Ramos (cell line): ENCODE measurements around the gene LYPD6.

Experiments
- in situ Hi-C: fragments of 300-500 bp; cut with MboI; formaldehyde crosslinking; loops from one replicate; pipeline ENCODE4 v1.14.3; 2022; ENCODE audit warnings: low sequenced_read_pairs; ENCODE audit not compliant: unreplicated experiment

The LYPD6 gene

GRCh38 chr2:149446748-149447147 lies 116.4 kb downstream of the LYPD6 start:
- in situ Hi-C loops = no loop called here

DNA sequence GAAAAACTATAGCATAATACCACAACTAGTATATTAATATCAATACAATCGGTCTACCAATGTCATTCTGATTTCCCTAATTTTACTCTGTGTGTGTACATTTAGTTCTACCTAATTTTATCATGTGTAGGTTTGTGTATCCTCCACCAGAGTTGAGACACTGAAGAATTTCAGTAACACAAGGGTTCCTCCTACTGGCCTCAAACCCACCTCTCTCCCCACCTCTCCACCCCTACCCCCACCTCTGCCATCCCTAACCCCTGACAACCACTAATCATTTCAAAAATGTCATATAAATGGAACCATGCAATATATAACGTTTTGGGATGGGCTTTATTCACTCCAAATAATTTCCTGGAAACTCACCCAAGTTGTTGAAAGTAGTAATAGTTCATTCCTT lies 117.9 kb downstream of the LYPD6 start:
- in situ Hi-C loops = no loop called here

DNA sequence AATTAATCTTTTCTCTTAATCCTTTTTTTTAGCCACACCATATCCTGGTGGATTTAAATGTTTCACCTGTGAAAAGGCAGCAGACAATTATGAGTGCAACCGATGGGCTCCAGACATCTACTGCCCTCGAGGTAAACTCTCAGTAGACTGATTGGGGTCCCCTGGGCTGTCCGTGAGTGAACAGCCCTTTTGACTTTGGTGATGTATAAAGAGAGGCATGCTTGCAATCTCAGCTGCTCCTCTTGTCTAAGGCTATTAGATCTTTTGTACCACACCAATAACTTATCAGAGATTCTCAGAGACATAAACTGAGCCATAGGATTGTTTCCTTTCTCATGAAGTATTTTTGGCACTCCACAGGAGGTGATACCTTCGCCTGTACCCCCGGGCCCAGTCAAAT lies 118.6 kb downstream of the LYPD6 start:
- in situ Hi-C loops = no loop called here

GRCh38 chr2:149451417-149452165 lies 121.2 kb downstream of the LYPD6 start:
- in situ Hi-C loops = no loop called here

DNA sequence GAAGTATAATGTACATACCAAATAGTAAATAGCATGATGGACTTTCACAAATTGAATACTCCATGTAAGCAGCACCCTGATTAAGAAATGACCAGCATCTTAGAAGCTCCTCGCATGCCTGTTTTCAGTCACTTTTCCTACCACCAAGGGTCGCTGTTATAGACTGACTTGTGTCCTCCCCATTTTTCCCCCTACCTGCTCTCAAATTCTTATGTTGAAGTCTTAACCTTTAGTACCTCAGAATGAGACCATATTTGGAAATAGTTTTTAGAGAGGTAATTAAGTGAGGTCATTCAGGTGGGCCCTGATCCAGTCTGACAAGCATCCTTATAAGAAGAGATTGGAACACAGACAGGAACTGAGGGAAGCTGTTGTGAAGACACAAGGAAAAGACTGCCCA lies 125.9 kb downstream of the LYPD6 start:
- in situ Hi-C loops = no loop called here

- in situ Hi-C loops = no loop called here
These were observed 128.1 kb downstream of the LYPD6 start for GRCh38 chr2:149458502-149458901.

- in situ Hi-C loops = no loop called here
These were observed 133.1 kb downstream of the LYPD6 start for GRCh38 chr2:149463328-149464002.

DNA sequence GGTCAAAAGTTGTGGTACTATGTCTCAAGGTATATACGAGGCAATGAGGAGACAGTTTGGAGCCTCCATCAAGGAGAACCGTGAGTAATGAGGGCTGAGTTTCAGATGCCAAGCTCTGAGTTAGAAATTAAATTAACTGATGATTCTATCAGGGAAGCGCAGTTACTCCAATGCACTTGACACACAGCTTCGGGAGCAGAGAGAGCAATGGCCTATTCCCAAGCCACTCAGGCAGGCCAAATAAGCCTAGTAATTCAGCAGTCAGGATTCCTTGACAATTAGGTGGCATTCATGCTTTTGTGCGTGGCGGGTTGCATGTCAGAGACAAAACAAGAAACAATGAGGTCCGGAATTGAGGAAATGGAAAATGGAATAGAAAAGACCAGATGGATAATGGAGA lies 134.0 kb downstream of the LYPD6 start:
- in situ Hi-C loops = no loop called here

DNA sequence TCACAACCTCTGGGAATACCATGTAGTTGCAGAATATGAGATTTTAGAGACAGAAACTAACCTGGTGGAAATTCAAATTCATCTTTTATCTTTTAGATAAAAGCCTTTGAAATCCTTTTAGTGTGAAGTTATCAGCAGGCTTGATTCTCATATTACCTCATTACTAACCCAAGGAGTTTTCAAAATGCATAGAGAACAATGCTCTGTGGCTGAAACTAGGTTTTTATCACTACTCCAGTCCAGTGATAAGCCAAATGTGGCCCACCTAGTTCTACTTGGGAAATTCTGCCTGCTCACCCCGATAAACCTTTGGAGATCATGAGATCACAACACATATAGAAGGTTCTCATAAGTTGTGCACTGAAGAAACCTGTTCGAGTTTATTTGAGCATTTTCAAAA lies 135.5 kb downstream of the LYPD6 start:
- in situ Hi-C loops = no loop called here

DNA sequence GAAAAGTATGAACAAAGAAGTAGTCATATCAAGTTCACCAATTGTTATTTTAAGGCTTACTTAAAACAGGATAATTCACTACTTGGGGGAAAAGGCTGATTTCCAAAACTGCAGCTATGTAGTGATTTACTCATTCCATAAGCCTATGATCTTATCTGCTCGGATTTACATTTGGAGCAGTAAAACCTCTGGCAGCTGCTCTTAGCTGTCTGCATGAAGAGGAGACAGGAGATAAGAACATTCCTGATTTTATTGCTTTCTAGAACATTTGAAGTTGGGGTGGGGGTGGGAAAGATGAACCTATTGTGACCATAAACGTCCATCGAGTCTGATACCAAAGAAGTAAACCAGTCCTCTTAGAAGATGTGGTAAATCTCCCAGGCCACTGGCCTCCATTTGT lies 136.2 kb downstream of the LYPD6 start:
- in situ Hi-C loops = no loop called here

GRCh38 chr2:149467436-149467835 lies 137.0 kb downstream of the LYPD6 start:
- in situ Hi-C loops = no loop called here

- in situ Hi-C loops = no loop called here
These were observed 138.2 kb downstream of the LYPD6 start for GRCh38 chr2:149468636-149469035.

- in situ Hi-C loops = no loop called here
These were observed 139.7 kb downstream of the LYPD6 start for GRCh38 chr2:149470046-149470445.

DNA sequence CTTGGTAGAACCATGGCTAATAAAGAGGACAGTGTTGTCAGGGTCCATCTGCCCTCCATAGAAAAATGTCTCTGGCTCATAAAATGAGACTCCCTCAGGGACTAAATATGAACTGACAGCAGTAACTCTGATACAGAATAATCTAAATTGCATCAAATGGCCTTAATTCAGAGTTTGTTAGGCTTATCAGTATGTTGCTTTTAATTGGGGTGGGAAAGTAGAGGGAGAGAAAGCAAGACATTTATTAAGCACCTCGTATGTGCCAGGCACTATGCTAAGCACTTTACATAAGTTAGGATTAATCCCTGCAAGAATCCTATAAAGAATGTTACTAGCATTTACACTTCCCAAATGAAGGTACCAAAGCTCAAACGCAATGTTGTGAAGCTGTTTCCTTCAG lies 142.0 kb downstream of the LYPD6 start:
- in situ Hi-C loops = no loop called here

DNA sequence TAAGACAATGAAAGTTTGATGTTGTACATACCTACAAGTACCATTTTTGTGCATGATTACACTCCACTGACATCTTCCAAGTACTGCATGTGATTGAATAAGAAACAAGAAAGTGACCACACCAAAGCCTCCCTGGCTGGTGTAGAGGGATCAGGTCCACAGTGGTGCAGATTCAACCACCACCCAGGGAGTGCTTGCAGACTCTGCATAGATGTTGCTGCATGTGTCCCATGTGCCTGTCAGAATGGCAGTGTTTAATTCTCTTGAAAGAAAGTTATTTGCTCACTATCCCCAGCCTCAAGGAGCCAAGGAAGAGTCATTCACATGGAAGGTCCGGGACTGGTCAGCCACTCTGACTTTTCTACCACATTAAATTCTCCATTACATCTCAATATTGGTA lies 142.7 kb downstream of the LYPD6 start:
- in situ Hi-C loops = no loop called here

DNA sequence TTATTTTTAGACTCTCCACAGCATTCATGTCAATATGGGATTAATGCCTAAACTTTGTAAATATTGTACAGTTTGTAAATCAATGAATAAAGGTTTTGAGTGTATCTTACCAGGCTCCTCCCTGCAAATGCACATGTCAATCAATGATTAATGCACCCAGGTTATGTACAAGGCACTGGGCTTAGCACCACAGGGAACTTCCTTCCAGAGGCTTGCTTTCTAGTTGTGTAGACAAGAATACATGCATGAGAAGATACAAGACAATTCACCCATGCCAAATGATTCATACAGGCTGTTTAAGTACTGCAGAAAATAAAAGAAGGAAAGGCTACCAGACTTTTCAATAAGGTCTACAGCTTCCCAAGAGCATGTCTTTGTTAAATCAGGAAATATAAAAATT lies 143.1 kb downstream of the LYPD6 start:
- in situ Hi-C loops = no loop called here

GRCh38 chr2:149483004-149483605 lies 152.7 kb downstream of the LYPD6 start:
- in situ Hi-C loops = no loop called here

- in situ Hi-C loops = no loop called here
These were observed 156.3 kb downstream of the LYPD6 start for GRCh38 chr2:149486664-149487063.

DNA sequence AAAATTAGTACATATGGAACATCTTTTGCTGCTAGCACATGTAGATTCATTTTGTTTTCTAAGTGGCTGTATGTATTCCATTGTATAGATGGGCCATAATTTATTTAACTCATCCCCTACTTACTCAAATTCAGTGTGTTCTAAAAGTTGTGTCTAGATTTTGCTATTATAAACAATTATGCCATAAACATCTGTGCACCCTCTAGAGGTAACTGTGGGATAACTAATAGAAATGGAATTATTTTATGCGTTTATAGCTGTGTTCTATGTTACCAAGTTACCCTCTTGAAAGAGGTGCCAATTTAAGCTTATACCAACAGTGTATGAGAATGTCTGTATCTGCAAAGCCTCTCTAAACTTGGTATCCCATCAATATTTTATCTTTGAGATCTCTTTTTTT lies 156.8 kb downstream of the LYPD6 start:
- in situ Hi-C loops = no loop called here

GRCh38 chr2:149488706-149489440 lies 158.5 kb downstream of the LYPD6 start:
- in situ Hi-C loops = no loop called here

GRCh38 chr2:149489452-149489851 lies 159.1 kb downstream of the LYPD6 start:
- in situ Hi-C loops = no loop called here
